Hepatocyte (in vitro differentiated cells): ENCODE data around the gene RHAG.

Experiments used
- EZH2 ChIP-seq: fragments of 200-600 bp; sonication (generic); IDR thresholded peaks from 2 replicates; pipeline ENCODE4 v1.6.1; 2016; ENCODE audit warnings: antibody characterized with exemption, mild to moderate bottlenecking, borderline replicate concordance
- EZH2phosphoT487 ChIP-seq: fragments of 200-600 bp; sonication (generic); IDR thresholded peaks from one replicate; pipeline ENCODE4 v1.6.1; 2018; ENCODE audit warnings: antibody characterized with exemption, mild to moderate bottlenecking, low read depth, moderate library complexity; ENCODE audit not compliant: unreplicated experiment, severe bottlenecking
- TF ChIP-seq, protein P1 (sequence below): fragments of 200-600 bp; sonication (generic); IDR thresholded peaks from 2 replicates; pipeline ENCODE4 v1.5.1; 2016; ENCODE audit warnings: antibody characterized with exemption, mild to moderate bottlenecking; ENCODE audit not compliant: poor library complexity

DNA sequence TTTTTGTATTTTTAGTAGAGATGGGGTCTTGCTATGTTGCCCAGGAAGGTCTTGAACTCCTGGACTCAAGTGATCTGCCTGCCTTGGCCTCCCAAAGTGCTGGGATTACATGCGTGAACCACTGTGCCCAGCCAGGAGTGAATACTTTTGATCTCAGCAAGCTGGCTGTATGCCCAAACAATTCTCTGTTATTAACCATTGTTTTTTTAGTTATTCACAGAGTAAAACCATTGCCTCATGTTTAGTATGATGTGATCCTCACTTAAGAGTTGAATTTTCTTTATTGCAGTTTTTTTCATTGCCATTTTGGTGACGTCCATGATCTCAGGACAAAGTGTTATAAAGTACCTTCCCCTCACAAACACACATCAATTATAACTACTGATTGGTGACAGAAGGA lies 71.4 kb downstream of the RHAG start:
- TF ChIP-seq, protein P1, sequence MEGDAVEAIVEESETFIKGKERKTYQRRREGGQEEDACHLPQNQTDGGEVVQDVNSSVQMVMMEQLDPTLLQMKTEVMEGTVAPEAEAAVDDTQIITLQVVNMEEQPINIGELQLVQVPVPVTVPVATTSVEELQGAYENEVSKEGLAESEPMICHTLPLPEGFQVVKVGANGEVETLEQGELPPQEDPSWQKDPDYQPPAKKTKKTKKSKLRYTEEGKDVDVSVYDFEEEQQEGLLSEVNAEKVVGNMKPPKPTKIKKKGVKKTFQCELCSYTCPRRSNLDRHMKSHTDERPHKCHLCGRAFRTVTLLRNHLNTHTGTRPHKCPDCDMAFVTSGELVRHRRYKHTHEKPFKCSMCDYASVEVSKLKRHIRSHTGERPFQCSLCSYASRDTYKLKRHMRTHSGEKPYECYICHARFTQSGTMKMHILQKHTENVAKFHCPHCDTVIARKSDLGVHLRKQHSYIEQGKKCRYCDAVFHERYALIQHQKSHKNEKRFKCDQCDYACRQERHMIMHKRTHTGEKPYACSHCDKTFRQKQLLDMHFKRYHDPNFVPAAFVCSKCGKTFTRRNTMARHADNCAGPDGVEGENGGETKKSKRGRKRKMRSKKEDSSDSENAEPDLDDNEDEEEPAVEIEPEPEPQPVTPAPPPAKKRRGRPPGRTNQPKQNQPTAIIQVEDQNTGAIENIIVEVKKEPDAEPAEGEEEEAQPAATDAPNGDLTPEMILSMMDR, result no peak
- TF ChIP-seq EZH2 (no peak), EZH2phosphoT487 (no peak)
